GM18511 (cell line): ENCODE measurements around the gene RAD9B.

Experiments
- ATAC-seq: cut with Tn5 transposase; IDR thresholded peaks from one replicate; pipeline ENCODE4 v1.9.1; 2021; ENCODE audit warnings: mild to moderate bottlenecking, moderate library complexity; ENCODE audit not compliant: unreplicated experiment

RAD9B gene

GRCh38 chr12:110550981-110551380 is 48.9 kb downstream of the RAD9B start:
- no peak for ATAC-seq
